ENCODE results near the gene PDE3A. TPM values are rescaled to one million over a fixed set of nuclear protein-coding genes. Genes with fewer than 3 reads are reported as not detected.

PDE3A gene
- total RNA-seq, 1 donor from 2014 or later: 8.0 TPM

GRCh38 chr12:20453756-20454310 lies 85.5 kb downstream of the PDE3A start:
- DNase-seq (ENCODE audit: low spot score): no peak

- no peak for DNase-seq (ENCODE audit: low spot score)
These were observed 86.8 kb downstream of the PDE3A start for GRCh38 chr12:20455001-20455706.

GRCh38 chr12:20457582-20457981 lies 89.2 kb downstream of the PDE3A start:
- no peak for DNase-seq (ENCODE audit: low spot score)

GRCh38 chr12:20458011-20458410 lies 89.7 kb downstream of the PDE3A start:
- DNase-seq (ENCODE audit: low spot score): no peak

GRCh38 chr12:20459920-20460319 lies 91.6 kb downstream of the PDE3A start:
- no peak for DNase-seq (ENCODE audit: low spot score)

GRCh38 chr12:20460956-20461355 lies 92.6 kb downstream of the PDE3A start:
- DNase-seq (ENCODE audit: low spot score): no peak

GRCh38 chr12:20463913-20464524 lies 95.7 kb downstream of the PDE3A start:
- DNase-seq (ENCODE audit: low spot score): no peak

GRCh38 chr12:20469300-20469699 lies 101.0 kb downstream of the PDE3A start:
- DNase-seq (ENCODE audit: low spot score): no peak

- no peak for DNase-seq (ENCODE audit: low spot score)
These were observed 101.4 kb downstream of the PDE3A start for GRCh38 chr12:20469756-20470155.

GRCh38 chr12:20472102-20472782 lies 103.9 kb downstream of the PDE3A start:
- no peak for DNase-seq (ENCODE audit: low spot score)

- no peak for DNase-seq (ENCODE audit: low spot score)
These were observed 104.8 kb downstream of the PDE3A start for GRCh38 chr12:20473133-20473532.

GRCh38 chr12:20474016-20474415 lies 105.7 kb downstream of the PDE3A start:
- DNase-seq (ENCODE audit: low spot score): no peak

- DNase-seq (ENCODE audit: low spot score): no peak
These were observed 106.1 kb downstream of the PDE3A start for GRCh38 chr12:20474443-20474842.

GRCh38 chr12:20475542-20475941 lies 107.2 kb downstream of the PDE3A start:
- no peak for DNase-seq (ENCODE audit: low spot score)

- no peak for DNase-seq (ENCODE audit: low spot score)
These were observed 108.2 kb downstream of the PDE3A start for GRCh38 chr12:20476551-20476950.

- no peak for DNase-seq (ENCODE audit: low spot score)
These were observed 108.9 kb downstream of the PDE3A start for GRCh38 chr12:20477255-20477654.

GRCh38 chr12:20477672-20478071 lies 109.3 kb downstream of the PDE3A start:
- no peak for DNase-seq (ENCODE audit: low spot score)

- no peak for DNase-seq (ENCODE audit: low spot score)
These were observed 114.2 kb downstream of the PDE3A start for GRCh38 chr12:20482491-20483054.

GRCh38 chr12:20483776-20484175 lies 115.4 kb downstream of the PDE3A start:
- no peak for DNase-seq (ENCODE audit: low spot score)

GRCh38 chr12:20486233-20486632 lies 117.9 kb downstream of the PDE3A start:
- no peak for DNase-seq (ENCODE audit: low spot score)

GRCh38 chr12:20487519-20487918 lies 119.2 kb downstream of the PDE3A start:
- DNase-seq (ENCODE audit: low spot score): no peak

GRCh38 chr12:20489645-20490044 lies 121.3 kb downstream of the PDE3A start:
- DNase-seq (ENCODE audit: low spot score): no peak
